A549 (cell line): ENCODE results near the gene THTPA. TPM values are rescaled to one million over a fixed set of nuclear protein-coding genes. Genes with fewer than 3 reads are reported as not detected.

Experiments used
- ATAC-seq, 2 experiments: fragments of 200-7000 bp in 1 of 2; fragments of >200 bp in 1 of 2; cut with Nextera tagmentation in 1 of 2; cut with Tn5 transposase in 1 of 2; 3 replicates each; pipeline versions ENCODE4 v1.8.0 to v1.9.1; 2018 to 2020; ENCODE audit warnings: mild to moderate bottlenecking in 1 of 2, moderate library complexity in 1 of 2
- CTCF ChIA-PET: fragments of 300-600 bp; sonication (Branson Sonifier 250); formaldehyde crosslinking; extraction: SDS; loops from one replicate; lab custom pipeline; 2021; ENCODE audit warnings: antibody characterized with exemption, inconsistent platforms; lab: Yijun Ruan, JAX
- POLR2A ChIA-PET: fragments of 350-600 bp; formaldehyde crosslinking; extraction: SDS; loops from one replicate; lab custom pipeline; 2021; ENCODE audit warnings: antibody characterized with exemption, inconsistent platforms; lab: Yijun Ruan, JAX
- DNase-seq, 2 experiments: peaks; one replicate each; pipeline versions ENCODE4 v3.0.0 to v3.0.0-alpha.2; 2011 to 2016; ENCODE audit warnings: low read depth in 1 of 2, low spot score in 1 of 2
- FAIRE-seq: peaks from 2 replicates; lab custom pipeline; 2011; peaks lifted over from hg19 to GRCh38; lab: Jason Lieb, UNC
- H3K27ac ChIP-seq, 2 experiments: fragments of >200 bp; sonication (Bioruptor Twin); formaldehyde crosslinking; 3 replicates each; pipeline ENCODE4 v1.5.1; 2016 to 2017
- H3K4me1 ChIP-seq: fragments of >200 bp; sonication (Bioruptor Twin); formaldehyde crosslinking; 3 replicates; pipeline ENCODE4 v1.6.1; 2016
- H3K4me2 ChIP-seq: fragments of >200 bp; sonication (Bioruptor Twin); formaldehyde crosslinking; 3 replicates; pipeline ENCODE4 v1.6.1; 2016
- H3K4me3 ChIP-seq: fragments of >200 bp; sonication (Bioruptor Twin); formaldehyde crosslinking; 3 replicates; pipeline ENCODE4 v1.5.1; 2016
- H3K9me3 ChIP-seq: fragments of >200 bp; sonication (Bioruptor Twin); formaldehyde crosslinking; 3 replicates; pipeline ENCODE4 v1.6.1; 2016
- BCL3 ChIP-seq: fragments of >200 bp; sonication (Bioruptor Twin); formaldehyde crosslinking; IDR thresholded peaks from 3 replicates; pipeline ENCODE4 v1.6.1; 2016
- CBX2 ChIP-seq: fragments of 200-600 bp; sonication (generic); IDR thresholded peaks from 2 replicates; pipeline ENCODE4 v1.6.1; 2016; ENCODE audit warnings: low read depth, mild to moderate bottlenecking, borderline replicate concordance
- CBX8 ChIP-seq: fragments of 200-600 bp; sonication (generic); IDR thresholded peaks from 2 replicates; pipeline ENCODE4 v1.6.1; 2016
- CHD4 ChIP-seq: fragments of 200-600 bp; sonication (generic); IDR thresholded peaks from 2 replicates; pipeline ENCODE4 v1.6.1; 2016; ENCODE audit warnings: antibody characterized with exemption, mild to moderate bottlenecking, borderline replicate concordance
- EHF ChIP-seq: fragments of 250-450 bp; sonication (Bioruptor Pico); IDR thresholded peaks from 2 replicates; pipeline ENCODE4 v1.5.0; 2020; ENCODE audit warnings: mild to moderate bottlenecking
- FOSB ChIP-seq: fragments of 250-450 bp; sonication (Bioruptor Pico); IDR thresholded peaks from 2 replicates; pipeline ENCODE4 v1.5.0; 2020; ENCODE audit warnings: mild to moderate bottlenecking, moderate library complexity
- GATA3 ChIP-seq: IDR thresholded peaks from 2 replicates; pipeline ENCODE4 v1.6.1; 2012; ENCODE audit warnings: borderline replicate concordance
- HDAC2 ChIP-seq: fragments of 200-600 bp; sonication (generic); IDR thresholded peaks from 2 replicates; pipeline ENCODE4 v1.6.1; 2016
- HEYL ChIP-seq: fragments of 250-450 bp; sonication (Bioruptor Pico); IDR thresholded peaks from 2 replicates; pipeline ENCODE4 v1.8.0; 2021; ENCODE audit warnings: mild to moderate bottlenecking, moderate library complexity
- MAFK ChIP-seq: fragments of 450-650 bp; IDR thresholded peaks from 2 replicates; pipeline ENCODE4 v1.6.1; 2014; ENCODE audit not compliant: partially characterized antibody
- MAZ ChIP-seq: fragments of 150-350 bp; IDR thresholded peaks from 2 replicates; pipeline ENCODE4 v1.6.1; 2014; ENCODE audit warnings: antibody characterized with exemption, low read depth, low read length, borderline replicate concordance
- MYC ChIP-seq: IDR thresholded peaks from 2 replicates; pipeline ENCODE4 v1.6.1; 2012; ENCODE audit warnings: mild to moderate bottlenecking, inconsistent platforms, low read length, improper control_type of control experiment, borderline replicate concordance
- PHF8 ChIP-seq: fragments of 200-600 bp; sonication (generic); IDR thresholded peaks from 2 replicates; pipeline ENCODE4 v1.6.1; 2016; ENCODE audit warnings: low read depth, mild to moderate bottlenecking, antibody characterized with exemption, moderate library complexity, borderline replicate concordance
- POLR2A ChIP-seq: IDR thresholded peaks from 2 replicates; pipeline ENCODE4 v1.6.1; 2012; ENCODE audit warnings: mild to moderate bottlenecking, low read length
- RARB ChIP-seq: fragments of 250-450 bp; sonication (Bioruptor Pico); IDR thresholded peaks from 2 replicates; pipeline ENCODE4 v1.8.0; 2021; ENCODE audit warnings: mild to moderate bottlenecking, moderate library complexity
- TFCP2L1 ChIP-seq: fragments of 250-450 bp; sonication (Bioruptor Pico); IDR thresholded peaks from 2 replicates; pipeline ENCODE4 v1.5.0; 2021; ENCODE audit warnings: mild to moderate bottlenecking
- ZC3H11A ChIP-seq: fragments of 450-650 bp; IDR thresholded peaks from 2 replicates; pipeline ENCODE4 v1.6.1; 2014; ENCODE audit warnings: antibody characterized with exemption, mild to moderate bottlenecking
- ZNF302 ChIP-seq: fragments of 250-450 bp; sonication (Bioruptor Pico); IDR thresholded peaks from 2 replicates; pipeline ENCODE4 v1.9.0; 2021; ENCODE audit warnings: inconsistent platforms, mild to moderate bottlenecking, moderate library complexity
- WGBS: methylation state at CpG from one replicate; pipeline ENCODE4 v1.1.6; 2017; ENCODE audit errors: missing lambda C conversion rate; 5-methylcytosine and 5-hydroxymethylcytosine counted together
- polyA plus RNA-seq, 4 experiments: library from polyadenylated mRNA; depleted of rRNA in 3 of 4; stranded (reverse); fragments of >200 nt; fragmentation: RNase III in 1 of 4; extraction: RNeasy Plus Mini Kit Qiagen cat#74134 plus additional on column Dnase treatment in 1 of 4; gene quantifications; 2 replicates in 3 of 4; 3 replicates in 1 of 4; pipeline ENCODE4 v1.2.3, GENCODE V29; 2011 to 2017
- TF ChIP-seq, protein P1 (sequence below): fragments of 450-650 bp; IDR thresholded peaks from 2 replicates; pipeline ENCODE4 v1.6.1; 2014; ENCODE audit warnings: antibody characterized with exemption
- TF ChIP-seq, protein P2 (sequence below): IDR thresholded peaks from 2 replicates; pipeline ENCODE4 v1.6.1; 2012

The THTPA gene
- polyA plus RNA-seq, 2 of the 4 experiments (the other 2 are of a cell fraction) = 8.1 to 23.9 TPM

DNA sequence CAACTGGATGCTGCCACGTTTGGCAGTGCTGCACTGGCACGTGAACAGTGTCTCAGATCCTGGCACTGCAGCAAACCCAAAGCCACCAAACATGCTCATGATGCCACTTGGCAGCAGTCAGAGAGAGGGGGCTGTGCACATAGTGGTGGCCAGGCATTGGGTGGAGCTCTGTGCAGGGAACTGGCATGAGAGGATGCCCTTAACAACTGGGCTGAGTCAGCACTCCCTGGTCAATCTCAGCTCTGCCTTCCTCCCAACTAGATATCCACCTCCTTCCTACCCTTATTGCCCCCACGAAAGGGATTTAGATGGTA, 41.5 kb upstream of the THTPA start:
- Histone ChIP-seq H3K9me3 (no peaks in the 10 kb centered on the region), H3K4me1 (no peaks in the 10 kb centered on the region), H3K4me2 (no peak overlapping the region), H3K4me3 (no peak overlapping the region), H3K27ac (no peak overlapping the region)
- 33% methylated on average over 3 of the region's 3 CpGs for WGBS
- POLR2A ChIA-PET = no interaction called here
- CTCF ChIA-PET = interaction anchor here (1.0 kb wide), 2 partner anchors 13 to 46 kb away, joined by 3 to 4 read pairs; no protein-coding TSS in a partner anchor
- DNase-seq = no peak
- FAIRE-seq = no peak
- TF ChIP-seq MAFK (peak; percentile 14), CBX8 (no peak)
- no peak for ATAC-seq

- WGBS = 52% methylated on average over 6 of the region's 6 CpGs
- no peak overlapping the region for H3K4me3 ChIP-seq
- no peak for FAIRE-seq
- no peaks in the 10 kb centered on the region for H3K4me1 ChIP-seq
- H3K9me3 ChIP-seq = no peaks in the 10 kb centered on the region
- no peak for DNase-seq
- ChIA-PET POLR2A (no interaction called here), CTCF (interaction anchor here (0.6 to 2.2 kb wide), 4 partner anchors 16 to 42 kb away, joined by 3 to 8 read pairs (median 6); no protein-coding TSS in a partner anchor)
- H3K27ac ChIP-seq = no peak overlapping the region
- no peak overlapping the region for H3K4me2 ChIP-seq
- no peak for ATAC-seq
- TF ChIP-seq HDAC2 (no peak), MAZ (no peak), ZNF302 (CRISPR knock-in tag) (no peak), BCL3 (no peak), ZC3H11A (no peak), GATA3 (no peak), TFCP2L1 (no peak), EHF (no peak), POLR2A (no peak), PHF8 (no peak)
- TF ChIP-seq, protein P1, sequence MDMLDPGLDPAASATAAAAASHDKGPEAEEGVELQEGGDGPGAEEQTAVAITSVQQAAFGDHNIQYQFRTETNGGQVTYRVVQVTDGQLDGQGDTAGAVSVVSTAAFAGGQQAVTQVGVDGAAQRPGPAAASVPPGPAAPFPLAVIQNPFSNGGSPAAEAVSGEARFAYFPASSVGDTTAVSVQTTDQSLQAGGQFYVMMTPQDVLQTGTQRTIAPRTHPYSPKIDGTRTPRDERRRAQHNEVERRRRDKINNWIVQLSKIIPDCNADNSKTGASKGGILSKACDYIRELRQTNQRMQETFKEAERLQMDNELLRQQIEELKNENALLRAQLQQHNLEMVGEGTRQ = no peak
- TF ChIP-seq, protein P2, sequence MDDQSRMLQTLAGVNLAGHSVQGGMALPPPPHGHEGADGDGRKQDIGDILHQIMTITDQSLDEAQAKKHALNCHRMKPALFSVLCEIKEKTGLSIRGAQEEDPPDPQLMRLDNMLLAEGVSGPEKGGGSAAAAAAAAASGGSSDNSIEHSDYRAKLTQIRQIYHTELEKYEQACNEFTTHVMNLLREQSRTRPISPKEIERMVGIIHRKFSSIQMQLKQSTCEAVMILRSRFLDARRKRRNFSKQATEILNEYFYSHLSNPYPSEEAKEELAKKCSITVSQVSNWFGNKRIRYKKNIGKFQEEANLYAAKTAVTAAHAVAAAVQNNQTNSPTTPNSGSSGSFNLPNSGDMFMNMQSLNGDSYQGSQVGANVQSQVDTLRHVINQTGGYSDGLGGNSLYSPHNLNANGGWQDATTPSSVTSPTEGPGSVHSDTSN = no peak
Observed at GRCh38 chr14:23517650-23518326, 38.3 kb upstream of the THTPA start.

DNA sequence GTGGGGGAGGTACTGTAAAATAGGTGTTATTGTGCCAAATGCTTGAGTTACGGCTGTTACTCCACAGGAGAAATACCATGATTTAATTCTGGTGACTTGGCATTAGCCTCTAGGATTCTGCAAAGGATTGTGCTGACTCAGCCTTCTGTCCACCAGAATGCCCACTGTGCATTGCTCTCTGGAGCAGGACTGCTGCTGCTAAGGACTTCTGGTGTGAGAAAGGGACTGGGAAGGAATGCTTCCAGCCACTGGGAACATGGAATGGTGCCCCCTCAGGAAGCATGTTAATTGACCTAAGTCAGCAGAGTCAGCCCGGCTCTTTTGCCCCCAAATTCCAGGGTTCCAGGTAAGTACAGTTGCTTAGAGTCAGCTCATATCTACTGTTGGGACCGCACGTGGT, 37.4 kb upstream of the THTPA start:
- TF ChIP-seq MAFK (peak; percentile 96), BCL3 (no peak)
- ATAC-seq = no peak

DNA sequence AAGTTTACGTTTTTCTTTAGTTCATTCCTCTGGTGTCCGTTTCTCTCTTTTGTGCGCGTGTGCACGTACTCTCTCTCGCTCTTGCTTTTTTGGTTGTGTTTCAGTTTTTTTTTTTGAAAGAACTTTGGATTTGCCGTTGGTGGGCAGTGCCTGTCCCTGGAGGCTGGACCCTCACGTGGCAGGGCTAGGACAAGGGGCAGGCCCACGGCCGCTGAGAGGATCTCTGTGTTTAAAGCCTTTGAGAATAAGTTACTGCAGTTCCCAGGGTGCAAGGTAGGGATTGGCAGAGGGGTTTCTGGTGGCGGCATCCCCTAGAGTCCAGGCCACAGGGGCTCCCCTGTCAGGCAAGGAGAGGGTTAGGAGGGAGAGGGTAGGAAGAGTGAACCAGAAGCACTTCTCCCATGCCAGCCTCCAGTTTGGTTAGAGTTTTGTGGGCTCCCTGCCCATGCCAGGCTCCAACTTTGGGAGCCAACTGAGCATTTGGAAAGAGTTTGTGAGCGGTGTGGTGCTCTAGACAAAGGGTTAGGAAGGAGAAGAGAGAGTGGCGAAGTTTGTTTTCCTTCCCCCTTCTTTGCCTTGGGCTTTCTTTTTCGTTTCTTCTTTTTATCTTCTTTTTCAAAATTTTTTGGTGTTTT, 35.1 kb upstream of the THTPA start:
- 64% methylated on average over 14 of the region's 14 CpGs for WGBS
- H3K4me2 ChIP-seq = no peak overlapping the region
- H3K9me3 ChIP-seq = no peaks in the 10 kb centered on the region
- H3K4me1 ChIP-seq = no peaks in the 10 kb centered on the region
- TF ChIP-seq CHD4 (no peak), MYC (no peak), ZNF302 (CRISPR knock-in tag) (no peak), RARB (CRISPR knock-in tag) (no peak), HEYL (CRISPR knock-in tag) (no peak), FOSB (no peak), CBX2 (no peak)
- ATAC-seq (no peak), DNase-seq (no peak), FAIRE-seq (no peak)
- H3K4me3 ChIP-seq = no peak overlapping the region
- ChIA-PET CTCF (interaction anchor here (0.7 to 2.8 kb wide), 6 partner anchors 10 to 45 kb away, joined by 3 to 13 read pairs (median 3); no protein-coding TSS in a partner anchor), POLR2A (no interaction called here)
- H3K27ac ChIP-seq = no peak overlapping the region

More for the DNA sequence above, 37.4 kb upstream of the THTPA start:
- DNase-seq (no peak), FAIRE-seq (no peak)
- Histone ChIP-seq H3K4me1 (no peaks in the 10 kb centered on the region), H3K27ac (no peak overlapping the region), H3K9me3 (no peaks in the 10 kb centered on the region), H3K4me3 (no peak overlapping the region), H3K4me2 (no peak overlapping the region)
- ChIA-PET CTCF (interaction anchor here (1.6 to 2.1 kb wide), 2 partner anchors 8 to 40 kb away, joined by 3 to 8 read pairs; no protein-coding TSS in a partner anchor), POLR2A (no interaction called here)
- WGBS = 80% methylated on average over 4 of the region's 4 CpGs
